ENCODE data around the gene FKTN.

The FKTN gene

GRCh38 chr9:105633411-105633810, 75.5 kb downstream of the FKTN start:
- no peak for DNase-seq

GRCh38 chr9:105636331-105636730, 78.4 kb downstream of the FKTN start:
- no peak for DNase-seq

- DNase-seq, result no peak
These were observed 80.0 kb downstream of the FKTN start for GRCh38 chr9:105637787-105638395.

DNA sequence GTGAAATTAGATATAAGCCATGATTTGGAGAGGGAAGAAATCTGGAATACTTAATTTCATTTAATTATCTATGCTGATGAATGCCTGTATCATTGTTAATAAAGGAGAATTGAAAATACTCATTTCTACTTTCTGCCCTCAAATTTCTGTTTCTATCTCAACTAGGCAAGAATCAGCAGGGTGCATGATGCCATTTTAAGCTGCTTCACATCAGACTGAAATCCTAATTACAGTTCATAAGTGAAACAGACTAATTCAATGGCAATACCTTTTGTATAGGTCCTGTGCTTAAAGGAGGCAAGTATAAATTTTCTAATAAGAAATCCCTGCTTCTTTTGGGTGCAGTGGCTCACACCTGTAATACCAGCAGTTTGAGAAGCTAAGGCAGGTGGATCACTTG, 82.0 kb downstream of the FKTN start:
- no peak for DNase-seq

DNA sequence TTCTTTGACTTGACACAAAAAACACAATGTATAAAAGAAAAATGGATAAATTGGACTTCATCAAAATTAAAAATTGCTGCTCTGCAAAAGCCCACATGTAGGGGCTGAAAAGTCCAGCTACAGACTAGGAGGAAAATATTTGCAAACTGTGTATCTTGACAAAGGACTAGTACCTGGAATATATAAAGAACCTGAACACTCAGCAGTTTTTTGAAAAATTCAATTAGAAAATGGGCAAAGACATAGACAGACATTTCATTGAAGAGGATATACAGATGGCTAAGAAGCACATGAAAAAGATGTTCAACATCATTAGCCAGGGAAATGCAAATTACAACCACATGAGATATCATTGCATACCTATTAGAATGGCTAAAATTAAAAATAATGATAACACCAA, 85.9 kb downstream of the FKTN start:
- no peak for DNase-seq

DNA sequence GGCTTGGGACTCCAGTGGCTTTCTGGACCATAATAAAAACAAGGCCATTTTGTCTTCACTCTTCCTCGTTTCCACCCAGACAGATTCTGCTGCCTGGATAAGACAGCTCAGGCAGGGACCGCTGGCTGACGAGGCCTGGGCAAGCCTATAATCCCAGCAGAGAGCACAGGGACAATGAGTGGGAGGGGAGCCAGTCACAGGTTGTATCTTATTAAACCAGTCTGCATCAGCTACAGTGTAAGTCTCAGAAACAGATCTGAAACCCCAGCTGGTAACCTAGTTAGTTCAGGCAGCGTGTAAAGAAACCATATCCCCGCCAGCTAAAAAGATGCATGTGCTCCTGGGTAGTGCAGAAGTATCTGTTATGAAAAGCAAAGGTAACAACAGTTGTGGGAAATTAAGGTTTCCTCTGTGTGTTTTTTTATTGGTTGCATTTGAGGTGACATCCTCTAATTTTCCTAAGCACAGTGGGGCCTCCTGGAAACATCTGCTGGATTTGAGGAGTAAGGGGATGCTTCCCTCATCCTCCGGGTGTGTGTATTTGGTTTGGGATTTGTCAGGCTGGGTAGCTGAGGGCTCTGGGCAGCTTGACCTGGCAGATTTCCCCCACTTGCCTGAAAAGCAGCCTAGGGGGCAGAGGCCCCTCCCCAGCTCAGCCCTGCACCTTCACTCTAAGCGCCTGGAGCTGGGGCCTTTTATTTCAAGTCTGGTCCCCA, 89.1 kb downstream of the FKTN start:
- DNase-seq, result no peak

DNA sequence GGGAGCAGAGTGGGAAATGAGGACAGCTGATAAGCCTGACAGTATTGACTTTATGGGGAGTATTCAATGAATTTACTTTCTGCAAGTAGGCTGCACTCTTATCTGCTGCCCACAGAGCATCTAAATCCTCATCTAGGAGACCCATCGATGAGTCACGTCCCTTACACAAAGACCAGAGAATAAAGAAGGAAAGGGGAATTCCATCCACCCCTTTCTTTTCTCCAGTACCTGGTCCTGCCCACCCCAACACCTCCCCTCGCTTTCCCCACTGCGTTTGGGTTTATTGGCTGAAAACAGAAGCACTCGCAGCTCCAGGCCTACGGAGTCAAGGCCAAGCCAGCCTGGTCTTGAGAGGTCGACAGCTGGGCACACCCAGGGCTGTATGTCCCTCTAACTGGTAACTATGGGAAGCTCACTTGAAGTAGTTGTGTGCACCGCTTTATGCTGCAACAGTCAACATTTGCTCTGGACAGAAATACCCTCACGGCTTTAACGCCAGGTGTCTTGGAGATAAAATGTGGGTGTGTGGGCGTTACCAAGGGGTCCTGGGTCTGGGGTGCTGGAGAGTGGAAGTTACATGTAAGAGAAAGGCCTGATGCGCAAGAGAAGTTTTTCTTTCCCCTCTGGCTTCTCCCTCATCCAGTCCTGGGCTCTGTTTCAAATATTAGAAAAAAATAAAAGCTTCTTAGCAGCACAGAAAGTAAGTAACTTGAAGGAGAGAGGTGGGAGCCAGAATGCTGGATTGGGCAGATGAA, 89.8 kb downstream of the FKTN start:
- DNase-seq, result no peak

DNA sequence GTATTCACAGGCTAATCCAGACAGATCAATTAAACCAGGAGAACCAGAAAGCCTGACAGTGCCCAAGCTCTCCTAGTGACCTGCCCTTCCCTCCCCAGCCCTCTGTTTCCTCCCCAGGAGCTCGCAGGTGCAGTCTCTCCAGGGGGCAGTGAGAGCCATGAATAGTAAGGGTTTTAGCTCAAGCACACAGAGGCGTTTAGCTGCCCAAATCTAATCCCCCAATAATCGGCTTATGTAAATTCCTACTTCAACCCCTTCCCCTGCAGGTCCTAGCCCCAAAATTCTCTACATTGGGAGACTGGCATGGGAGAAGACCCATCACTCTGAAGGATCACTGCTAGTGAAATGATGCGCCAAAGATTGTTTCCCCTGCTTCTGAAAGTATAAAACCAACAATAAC, 93.9 kb downstream of the FKTN start:
- DNase-seq, result no peak

DNA sequence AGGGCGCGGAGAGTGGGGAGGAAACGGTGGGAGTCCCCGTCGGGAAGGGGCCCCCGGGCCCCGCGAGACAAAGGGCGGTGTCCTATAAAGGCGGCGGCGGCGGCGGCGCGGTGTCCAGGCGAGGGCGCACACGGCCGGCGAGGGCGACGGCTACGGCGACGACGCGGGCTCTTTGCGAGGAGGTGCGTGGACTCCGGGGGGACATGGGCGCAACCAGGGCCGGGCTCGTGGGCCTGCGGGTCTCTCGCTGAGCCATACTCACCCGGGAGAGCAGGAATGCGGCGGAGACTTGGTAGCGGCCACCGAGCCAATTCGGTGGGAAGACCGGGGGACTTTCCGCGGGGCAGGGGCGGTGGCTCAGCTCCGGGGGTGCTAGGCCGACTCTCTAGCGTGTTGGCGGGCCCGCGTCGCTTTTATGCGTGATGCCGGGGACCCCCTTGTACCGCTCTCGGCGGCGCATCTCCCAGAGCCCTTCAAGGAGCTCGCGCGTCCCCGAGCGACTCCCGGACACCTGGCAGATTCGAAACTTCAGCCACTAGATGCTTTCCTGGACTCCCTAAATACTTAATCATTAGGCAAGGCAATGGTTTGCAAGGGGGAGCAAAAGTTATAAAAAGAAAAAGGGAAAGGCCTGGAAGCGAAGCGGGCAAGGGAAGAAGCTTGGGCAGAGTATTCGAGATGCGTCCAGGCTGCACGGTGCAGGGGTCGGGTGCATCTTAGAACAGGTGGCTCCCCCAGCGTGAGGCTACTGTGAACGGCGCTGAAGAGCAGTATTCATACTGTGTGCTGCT, 98.4 kb downstream of the FKTN start:
- DNase-seq, result peak; percentile 42

GRCh38 chr9:105658351-105658750, 100.4 kb downstream of the FKTN start:
- DNase-seq, result no peak

DNA sequence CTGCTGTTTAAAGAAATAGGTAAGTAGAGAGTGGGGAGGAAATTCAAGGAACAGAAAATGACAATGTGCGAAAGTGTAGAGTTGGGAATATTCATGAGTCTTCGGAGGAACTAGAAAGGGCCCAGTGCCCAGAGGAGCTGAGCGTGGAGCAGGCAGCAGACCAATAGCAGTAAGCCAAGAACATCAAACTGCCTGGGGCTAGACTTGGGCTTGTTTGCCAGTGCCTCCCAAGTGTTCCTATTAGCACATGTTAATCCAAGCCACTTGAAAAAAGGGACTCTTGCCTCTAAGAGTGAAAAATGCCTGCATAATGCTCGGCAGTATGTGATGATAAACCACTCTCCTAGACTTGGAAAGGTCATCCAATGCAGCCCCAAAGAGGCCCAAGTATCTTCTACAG, 103.1 kb downstream of the FKTN start:
- no peak for DNase-seq

DNA sequence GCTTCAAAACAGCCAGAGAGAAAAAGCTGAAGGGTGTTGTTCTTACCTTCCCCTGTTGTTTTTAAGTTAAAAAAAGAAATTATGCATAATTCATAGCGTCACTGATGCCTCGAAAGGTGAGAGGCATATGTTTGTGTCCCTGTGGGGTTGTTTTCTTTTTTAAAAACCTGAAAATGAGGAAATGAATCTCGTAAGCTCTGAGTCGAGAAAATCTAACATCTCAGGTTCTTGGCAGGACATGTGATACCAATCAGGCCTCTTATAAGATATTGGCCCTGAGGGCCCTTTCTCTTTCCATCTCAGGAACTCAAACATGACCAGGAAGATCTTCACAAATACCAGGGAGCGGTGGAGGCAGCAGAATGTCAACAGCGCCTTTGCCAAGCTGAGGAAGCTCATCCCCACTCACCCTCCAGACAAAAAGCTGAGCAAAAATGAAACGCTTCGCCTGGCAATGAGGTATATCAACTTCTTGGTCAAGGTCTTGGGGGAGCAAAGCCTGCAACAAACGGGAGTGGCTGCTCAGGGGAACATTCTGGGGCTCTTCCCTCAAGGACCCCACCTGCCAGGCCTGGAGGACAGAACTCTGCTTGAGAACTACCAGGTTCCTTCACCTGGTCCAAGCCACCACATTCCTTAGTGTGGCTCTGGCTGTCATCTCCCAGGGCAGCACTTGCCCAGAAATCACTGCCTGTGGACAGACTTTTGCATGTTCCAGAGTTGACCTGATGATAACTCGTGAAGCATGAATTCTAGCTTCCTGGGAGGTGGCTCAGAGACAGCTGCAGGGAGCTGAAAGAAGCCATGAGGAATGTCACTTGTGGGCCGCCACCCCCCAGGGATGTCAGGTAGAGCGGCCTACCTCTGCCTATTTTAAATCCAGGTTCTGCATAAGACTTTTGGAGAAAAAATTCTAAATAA, 104.5 kb downstream of the FKTN start, which contains the start of gene TAL2:
Gene TAL2, plus strand, starts transcription at position 274 of the 921 bp plus-strand sequence. Its CDS starts 40 bp downstream, at position 314.
- DNase-seq, result no peak

- DNase-seq, result no peak
These were observed 106.0 kb downstream of the FKTN start for GRCh38 chr9:105663914-105664313.

GRCh38 chr9:105667867-105668266, 109.9 kb downstream of the FKTN start:
- no peak for DNase-seq

DNA sequence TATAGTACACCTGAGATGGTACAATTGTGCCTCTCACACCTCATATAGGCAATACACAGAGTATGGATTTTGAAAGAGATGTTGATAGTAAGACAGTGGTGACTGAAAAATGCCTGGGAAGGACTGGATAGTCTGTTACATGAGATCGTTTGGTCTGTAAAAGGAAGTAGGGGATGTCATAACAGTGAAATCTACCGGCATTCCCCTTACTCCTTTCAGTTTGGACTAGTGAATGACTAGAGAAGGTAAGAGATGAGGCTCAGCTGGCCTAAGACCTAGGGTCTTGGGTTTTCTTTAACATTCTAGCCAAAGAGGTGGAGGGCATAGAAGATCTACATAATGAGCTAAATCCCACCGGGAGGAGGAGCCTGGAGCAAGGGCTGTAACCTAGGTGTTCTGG, 112.4 kb downstream of the FKTN start:
- no peak for DNase-seq

- no peak for DNase-seq
These were observed 112.8 kb downstream of the FKTN start for GRCh38 chr9:105670775-105671174.

GRCh38 chr9:105672711-105673234, 114.8 kb downstream of the FKTN start:
- no peak for DNase-seq

DNA sequence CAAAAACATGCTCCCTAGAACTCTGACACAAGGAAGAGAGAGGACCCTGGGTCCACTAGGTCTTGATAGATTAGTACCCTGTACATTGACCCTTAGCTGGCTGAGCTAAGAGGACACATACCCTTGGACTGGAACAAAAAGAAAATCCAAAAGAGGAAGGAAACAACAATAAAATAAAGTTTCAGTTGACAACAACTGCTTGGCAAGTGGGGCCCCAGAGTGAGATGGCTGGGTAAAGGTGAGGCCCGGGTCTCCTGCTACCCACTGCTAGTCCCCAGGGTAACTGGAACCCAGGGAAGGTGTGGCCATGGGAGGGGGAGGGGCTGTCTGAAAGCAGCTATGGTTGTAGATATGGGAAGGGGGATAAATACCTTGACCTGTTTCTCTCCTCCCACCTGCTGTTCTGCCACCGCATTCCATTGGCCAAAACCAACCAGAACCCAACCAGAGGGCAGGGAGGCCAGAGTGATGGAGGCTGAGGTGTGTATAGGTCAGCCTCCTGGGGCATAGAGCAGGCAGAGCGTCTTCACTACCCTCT, 116.0 kb downstream of the FKTN start:
- DNase-seq, result no peak

- no peak for DNase-seq
These were observed 118.5 kb downstream of the FKTN start for GRCh38 chr9:105676351-105676923.

GRCh38 chr9:105678163-105678562, 120.2 kb downstream of the FKTN start:
- DNase-seq, result no peak

DNA sequence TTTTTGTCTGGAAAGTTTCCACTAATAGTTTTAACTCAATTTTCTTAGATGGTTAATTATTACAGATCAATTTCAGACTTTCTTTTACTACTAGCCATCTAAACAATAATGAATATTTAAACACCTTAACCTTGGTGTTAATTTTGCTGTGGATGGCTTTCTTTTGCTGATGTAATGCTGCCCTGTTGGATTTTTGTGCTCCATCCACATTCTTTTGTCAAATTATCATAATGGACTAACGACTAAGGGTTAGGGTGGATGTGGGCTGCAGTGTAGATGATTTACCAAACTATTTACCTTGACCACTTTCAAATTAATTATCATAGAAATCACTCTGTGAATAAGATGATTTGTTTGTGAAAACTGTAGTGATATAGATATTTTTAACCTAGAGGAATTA, 120.8 kb downstream of the FKTN start:
- DNase-seq, result no peak
